Kasumi-1 (cell line): ENCODE results near the gene ANXA1.
A peak's percentile ranks its signal among the peaks of the same experiment; 100 is the strongest.

Source experiments
- DNase-seq, 2 experiments: peaks; one replicate each; lab custom pipeline; 2025; lab: John Stamatoyannopoulos, UW

Gene ANXA1, protein sequence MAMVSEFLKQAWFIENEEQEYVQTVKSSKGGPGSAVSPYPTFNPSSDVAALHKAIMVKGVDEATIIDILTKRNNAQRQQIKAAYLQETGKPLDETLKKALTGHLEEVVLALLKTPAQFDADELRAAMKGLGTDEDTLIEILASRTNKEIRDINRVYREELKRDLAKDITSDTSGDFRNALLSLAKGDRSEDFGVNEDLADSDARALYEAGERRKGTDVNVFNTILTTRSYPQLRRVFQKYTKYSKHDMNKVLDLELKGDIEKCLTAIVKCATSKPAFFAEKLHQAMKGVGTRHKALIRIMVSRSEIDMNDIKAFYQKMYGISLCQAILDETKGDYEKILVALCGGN

GRCh38 chr9:73151653-73152542 lies at the start of gene ANXA1:
TSS of gene ANXA1 (plus strand) at chr9:73151865. CDS start at chr9:73158536, 6,671 bp downstream.
- peak; percentile 11 to 15 for DNase-seq

DNA sequence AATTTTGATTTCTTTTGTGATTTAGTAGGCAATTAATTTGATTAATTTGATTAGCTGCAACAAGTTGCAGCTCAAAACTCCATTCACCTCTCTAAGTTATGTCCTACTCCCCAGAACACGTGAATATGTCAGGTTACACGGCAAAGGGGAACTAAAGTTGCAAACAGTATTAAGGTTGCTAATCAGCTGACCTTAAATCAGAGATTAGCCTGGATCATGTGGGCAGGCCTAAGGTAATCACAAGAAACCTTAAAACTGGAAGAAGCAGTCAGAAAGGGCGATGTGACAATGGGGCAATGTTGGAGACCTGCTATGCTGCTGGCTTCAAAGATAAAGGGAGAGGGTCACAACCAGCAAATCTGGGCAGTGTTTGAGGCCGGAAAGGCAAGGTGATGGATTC lies 47.3 kb upstream of the ANXA1 start:
- no peak for DNase-seq

DNA sequence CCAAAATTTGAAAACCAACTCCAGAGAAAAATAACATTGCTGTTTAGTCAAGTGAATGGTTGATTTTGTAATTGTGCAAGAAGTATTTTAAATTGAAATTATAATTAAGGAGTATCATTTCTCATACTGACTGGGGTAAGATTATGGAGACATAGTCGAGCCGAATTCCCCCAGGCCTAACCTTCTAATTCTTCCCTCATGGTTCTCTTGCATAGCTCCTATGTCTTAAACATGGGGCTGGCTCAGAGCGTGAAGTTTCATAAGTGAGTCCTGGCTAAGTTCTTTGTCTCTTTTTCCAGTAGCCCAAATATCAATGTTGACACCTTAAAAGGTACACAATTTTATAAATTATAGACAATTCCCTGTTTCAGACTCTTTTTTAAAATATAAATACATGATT lies 46.7 kb upstream of the ANXA1 start:
- DNase-seq, result no peak

DNA sequence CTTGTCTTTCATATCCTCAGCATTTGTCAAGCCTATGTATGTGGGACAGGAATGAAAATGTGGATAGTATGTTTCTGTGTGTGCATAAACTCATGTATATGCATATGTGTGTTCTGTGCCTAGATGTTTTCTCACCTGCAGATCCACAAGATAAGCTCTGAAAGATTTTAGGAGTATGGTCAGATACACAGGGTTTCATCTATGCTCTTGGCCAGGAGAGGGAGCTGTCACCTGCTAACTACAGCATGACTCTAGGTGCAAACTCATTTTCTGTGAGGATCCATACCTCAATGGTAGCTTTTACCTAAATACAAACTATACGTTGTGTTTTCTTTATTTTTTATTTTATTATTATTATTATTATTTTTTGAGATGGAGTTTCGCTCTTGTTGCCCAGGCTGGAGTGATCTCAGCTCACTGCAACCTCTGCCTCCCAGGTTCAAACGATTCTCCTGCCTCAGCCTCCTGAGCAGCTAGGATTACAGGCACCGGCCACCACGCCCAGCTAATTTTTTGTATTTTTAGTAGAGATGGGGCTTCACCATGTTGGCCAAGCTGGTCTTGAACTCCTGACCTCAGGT lies 44.1 kb upstream of the ANXA1 start:
- peak; percentile 70 to 78 for DNase-seq

GRCh38 chr9:73114058-73114457 lies 37.6 kb upstream of the ANXA1 start:
- DNase-seq, result no peak

DNA sequence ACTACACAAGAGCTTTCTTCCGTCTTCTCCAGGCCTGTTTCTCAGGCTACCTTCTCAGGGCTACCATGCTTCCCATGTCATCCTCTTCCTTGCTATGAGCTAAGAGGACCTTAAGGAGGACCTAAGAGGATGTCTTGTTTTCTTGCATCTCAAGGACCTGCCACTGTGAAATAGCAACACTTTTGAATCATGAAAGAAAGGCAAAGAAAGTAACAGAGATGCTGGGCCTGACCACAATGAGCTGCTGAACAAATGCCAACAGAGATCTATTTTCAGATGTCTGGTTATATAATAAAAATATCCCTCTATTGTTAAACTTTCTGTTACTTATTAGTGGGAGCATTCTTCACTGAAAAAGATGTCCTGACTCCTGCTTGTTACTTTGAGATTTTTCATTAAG lies 36.7 kb upstream of the ANXA1 start:
- DNase-seq, result no peak

- DNase-seq, result no peak
Measured at GRCh38 chr9:73116031-73116430, 35.6 kb upstream of the ANXA1 start.

GRCh38 chr9:73116880-73117279 lies 34.8 kb upstream of the ANXA1 start:
- no peak for DNase-seq

DNA sequence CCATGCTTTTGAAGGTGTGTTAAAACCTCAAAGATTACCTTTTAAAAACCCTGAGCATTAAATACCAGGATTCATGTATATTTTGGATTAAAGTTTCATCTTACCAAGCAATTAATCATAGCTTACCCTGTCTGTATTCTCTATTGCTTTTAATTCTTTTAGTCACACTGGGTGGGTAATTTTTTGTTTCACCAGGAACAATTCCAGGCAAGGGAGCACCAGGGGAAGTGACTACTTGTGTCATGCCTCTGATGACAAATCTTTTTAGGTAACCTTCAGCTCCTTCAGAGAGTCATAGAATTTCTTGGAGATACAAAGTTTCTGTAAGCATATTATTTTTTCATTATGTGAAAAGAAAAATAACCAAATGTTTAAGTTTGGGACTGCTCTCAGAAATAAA lies 33.4 kb upstream of the ANXA1 start:
- no peak for DNase-seq

DNA sequence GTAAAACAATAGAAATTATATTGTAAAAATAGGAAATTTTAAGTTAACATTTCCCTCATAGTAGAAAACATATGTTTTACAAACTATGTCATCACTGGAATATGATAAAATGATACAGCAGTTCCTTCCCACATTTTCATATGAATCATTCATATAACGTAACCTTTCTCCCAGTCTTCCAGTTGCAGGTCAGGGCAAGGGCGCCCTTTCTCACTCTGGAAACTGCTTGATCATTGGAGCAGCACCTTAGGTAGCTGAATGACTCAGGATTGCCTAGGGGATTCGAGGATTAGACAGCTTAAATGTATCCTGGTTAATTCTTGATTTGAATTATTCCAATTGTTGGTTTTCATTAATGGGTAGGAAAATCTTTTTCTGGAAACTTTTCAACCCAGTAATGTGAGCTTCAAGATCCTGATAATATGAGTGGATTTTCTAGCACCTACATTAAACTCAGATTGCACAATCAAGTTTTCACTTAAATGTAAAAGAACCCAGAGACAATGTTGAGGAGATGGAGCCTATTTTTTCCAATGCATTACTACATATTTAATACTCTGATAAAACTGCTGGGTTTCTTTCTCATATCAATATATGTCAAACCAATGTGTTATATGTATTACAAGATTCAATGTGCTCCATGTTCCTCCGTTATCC lies 32.6 kb upstream of the ANXA1 start:
- no peak for DNase-seq

DNA sequence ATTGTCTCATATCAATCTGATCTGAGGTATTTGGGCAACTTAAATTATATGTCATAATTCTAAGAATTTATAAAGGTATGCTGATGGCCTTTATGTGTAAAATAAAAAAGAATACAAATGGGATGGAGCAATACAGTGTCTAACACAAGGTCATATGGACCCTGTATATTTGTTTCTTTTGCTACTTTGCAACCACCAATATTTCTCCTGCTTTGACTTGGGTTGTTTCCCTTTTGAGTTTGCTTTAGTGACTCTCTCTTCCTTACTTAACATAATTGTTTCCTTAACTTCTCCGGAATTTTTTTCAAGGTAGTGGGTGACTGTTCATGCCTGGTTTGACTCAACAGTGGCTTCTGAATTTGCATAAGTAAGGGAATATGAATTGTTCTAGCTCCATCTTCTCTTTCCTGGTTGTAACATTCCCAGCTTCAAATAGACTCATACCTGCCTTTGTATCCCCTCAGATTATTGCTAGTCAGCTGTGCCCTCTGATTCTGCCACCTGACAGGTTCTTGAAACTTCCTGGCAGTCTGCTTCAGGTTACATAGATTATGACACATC lies 30.2 kb upstream of the ANXA1 start:
- no peak for DNase-seq

DNA sequence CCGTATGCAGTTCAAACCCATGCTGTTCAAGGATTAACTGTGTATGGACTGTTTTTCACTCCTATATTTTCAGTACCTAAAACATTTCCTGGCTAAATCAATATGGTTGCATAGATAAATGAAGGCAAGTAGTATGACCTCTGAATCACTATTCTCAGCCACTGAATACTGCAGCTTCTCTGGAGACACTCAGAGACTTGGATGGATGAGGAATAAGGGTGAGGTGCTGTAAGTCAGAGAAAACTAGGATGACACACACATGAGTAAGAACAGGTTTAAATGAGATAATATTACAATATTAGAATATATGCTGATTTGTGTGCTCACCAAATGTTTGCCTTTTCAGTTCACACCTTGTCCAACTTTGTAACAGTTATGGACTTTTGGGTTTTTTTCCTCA lies 26.0 kb upstream of the ANXA1 start:
- DNase-seq, result no peak

- no peak for DNase-seq
Measured at GRCh38 chr9:73129941-73130685, 21.6 kb upstream of the ANXA1 start.

DNA sequence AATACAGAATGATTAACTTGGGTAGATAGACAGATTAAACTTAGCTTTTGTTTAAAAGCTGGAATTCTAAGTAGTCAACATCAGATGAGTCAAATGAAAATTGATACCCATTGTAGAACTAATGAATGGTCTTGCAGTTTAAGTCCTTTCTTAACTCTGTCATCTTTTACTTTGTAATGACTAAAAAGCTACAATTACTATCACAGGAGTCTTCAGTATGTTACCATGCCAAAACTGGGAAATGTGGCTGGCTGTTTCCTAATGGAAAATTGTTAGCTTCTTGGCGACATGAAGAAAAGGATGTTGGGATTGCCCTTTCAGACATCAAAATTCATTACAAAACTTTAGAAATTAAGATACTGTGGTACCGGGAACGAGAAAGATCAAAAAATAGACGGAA lies 20.2 kb upstream of the ANXA1 start:
- DNase-seq, result no peak

GRCh38 chr9:73132034-73132776 lies 19.5 kb upstream of the ANXA1 start:
- DNase-seq, result peak; percentile 86 to 89

DNA sequence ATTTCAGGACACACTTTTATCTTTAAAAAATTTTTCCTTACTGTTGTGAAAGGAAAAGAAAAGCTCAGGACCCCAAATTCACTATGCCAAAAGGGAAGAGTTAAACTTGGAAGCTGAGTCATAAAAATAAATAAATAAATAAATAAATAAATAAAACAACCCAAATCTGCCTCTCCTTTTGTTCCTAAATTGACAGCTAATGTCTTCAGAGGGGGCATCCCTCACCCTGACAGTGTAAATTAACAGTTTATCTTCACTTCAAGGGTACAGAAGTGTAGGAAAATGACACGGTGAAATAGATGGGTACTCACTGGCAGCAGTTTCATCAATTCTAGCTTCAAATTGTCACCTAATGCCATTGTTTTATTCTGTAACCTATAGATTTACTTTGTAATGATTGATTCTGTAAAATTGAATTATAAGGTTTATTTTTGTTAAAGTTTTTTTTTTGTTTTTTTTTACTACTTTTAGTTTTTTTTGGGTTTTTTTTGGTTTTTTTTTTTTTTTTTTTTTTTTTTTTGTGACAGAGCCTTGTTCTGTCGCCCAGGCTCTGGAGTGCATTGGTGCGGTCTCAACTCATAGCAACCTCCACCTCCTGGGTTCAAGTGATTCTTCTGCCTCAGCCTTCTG lies 18.5 kb upstream of the ANXA1 start:
- DNase-seq, result peak in 1 of 2 experiments; percentile 8

DNA sequence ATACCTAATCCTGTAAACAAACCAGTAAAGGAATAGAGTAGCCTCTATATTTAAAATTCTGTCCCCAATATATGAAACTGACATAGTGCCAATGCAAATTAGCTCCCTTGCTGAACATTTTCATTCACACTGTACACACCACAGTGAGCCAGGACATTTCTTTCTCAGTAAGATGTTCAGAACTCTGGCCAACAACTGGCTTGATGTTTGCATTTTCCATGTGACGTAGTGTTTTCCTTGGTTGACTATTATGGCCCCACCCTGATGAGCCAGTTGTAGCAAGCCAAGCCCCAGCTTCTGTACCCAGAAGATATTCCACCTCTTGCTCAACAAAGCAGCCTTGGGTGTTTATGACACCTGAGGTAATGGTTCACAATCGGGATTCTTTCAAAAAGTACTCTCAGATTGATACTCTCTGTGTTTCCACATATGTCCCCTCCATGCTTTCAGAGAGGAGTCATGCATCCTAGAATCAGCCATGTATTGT lies 17.7 kb upstream of the ANXA1 start:
- DNase-seq, result no peak

GRCh38 chr9:73135394-73135793 lies 16.3 kb upstream of the ANXA1 start:
- no peak for DNase-seq

DNA sequence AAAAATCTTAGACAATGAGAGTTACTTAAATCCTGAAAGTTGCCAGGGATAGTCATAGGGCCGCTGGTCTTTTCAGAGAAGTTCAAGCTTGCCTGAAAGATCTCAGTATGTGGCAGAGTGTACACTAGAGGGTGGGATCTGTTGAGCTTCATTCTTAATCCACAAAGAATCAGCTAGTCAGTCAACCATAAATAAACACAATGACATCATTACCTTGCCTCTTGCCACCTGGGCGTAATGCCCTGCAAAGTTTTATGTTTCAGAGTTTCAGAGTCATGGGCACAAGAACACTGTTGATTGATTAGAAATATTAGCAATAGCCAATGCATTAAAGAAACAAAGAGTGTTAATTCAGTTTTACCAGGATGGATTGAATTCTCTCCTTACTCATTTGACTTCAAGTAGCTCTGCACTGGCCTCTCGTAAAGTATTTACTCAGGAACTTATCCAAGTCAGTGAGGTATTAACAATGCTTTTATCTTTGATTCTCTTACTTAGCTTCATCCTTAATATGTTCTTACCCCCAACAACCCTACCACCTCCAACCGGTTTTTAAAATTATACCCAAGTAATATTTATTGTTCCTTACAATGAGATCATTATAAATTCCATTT lies 14.3 kb upstream of the ANXA1 start:
- DNase-seq, result no peak
